ENCODE results near the gene SVIL.

- TF ChIP-seq CTCF (IDR thresholded peaks at IDR 0.05; ENCODE audit: low read depth, low read length, missing input control) (no peak), TAF1 (conservative IDR thresholded peaks at IDR 0.05) (no peak), EGR1 (IDR thresholded peaks at IDR 0.05; ENCODE audit: low read depth in 2 of 2) (no peak), SP1 (IDR thresholded peaks at IDR 0.05) (no peak), GABPA (IDR thresholded peaks at IDR 0.05 in 1 of 2, conservative IDR thresholded peaks at IDR 0.05 in 1 of 2) (no peak), ZBTB33 (IDR thresholded peaks at IDR 0.05) (no peak), FOXA1 (IDR thresholded peaks at IDR 0.05) (no peak), MAX (IDR thresholded peaks at IDR 0.05) (no peak), RAD21 (IDR thresholded peaks at IDR 0.05) (no peak), FOXA2 (IDR thresholded peaks at IDR 0.05) (no peak), RXRA (IDR thresholded peaks at IDR 0.05) (no peak), HNF4G (IDR thresholded peaks at IDR 0.05) (no peak)
These were observed 223.0 kb downstream of the SVIL start for GRCh38 chr10:29411666-29412315.
